HG03280 (cell line): ENCODE results near the gene CALD1.

Experiments used
- ATAC-seq: cut with Tn5 transposase; IDR thresholded peaks from one replicate; pipeline ENCODE4 v1.9.1; 2021; ENCODE audit warnings: mild to moderate bottlenecking, moderate library complexity; ENCODE audit not compliant: unreplicated experiment

CALD1 gene

GRCh38 chr7:134856091-134856490, 76.7 kb downstream of the CALD1 start:
- ATAC-seq: no peak

- no peak for ATAC-seq
These were observed 77.3 kb downstream of the CALD1 start for GRCh38 chr7:134856691-134857090.

- ATAC-seq: no peak
These were observed 78.5 kb downstream of the CALD1 start for GRCh38 chr7:134857958-134858357.

GRCh38 chr7:134859783-134860182, 80.3 kb downstream of the CALD1 start:
- ATAC-seq: no peak

- ATAC-seq: no peak
These were observed 85.8 kb downstream of the CALD1 start for GRCh38 chr7:134865001-134865845.

GRCh38 chr7:134866617-134867016, 87.2 kb downstream of the CALD1 start:
- ATAC-seq: no peak

- ATAC-seq: no peak
These were observed 90.7 kb downstream of the CALD1 start for GRCh38 chr7:134870156-134870555.

- ATAC-seq: no peak
These were observed 91.3 kb downstream of the CALD1 start for GRCh38 chr7:134870781-134871180.

GRCh38 chr7:134873253-134873652, 93.8 kb downstream of the CALD1 start:
- ATAC-seq: no peak

- no peak for ATAC-seq
These were observed 95.0 kb downstream of the CALD1 start for GRCh38 chr7:134874407-134874806.

- no peak for ATAC-seq
These were observed 96.4 kb downstream of the CALD1 start for GRCh38 chr7:134875867-134876266.

GRCh38 chr7:134878746-134879357, 99.4 kb downstream of the CALD1 start:
- ATAC-seq: no peak

GRCh38 chr7:134879815-134880475, 100.5 kb downstream of the CALD1 start:
- no peak for ATAC-seq

GRCh38 chr7:134882481-134882880, 103.0 kb downstream of the CALD1 start:
- no peak for ATAC-seq

GRCh38 chr7:134885967-134886352, 106.5 kb downstream of the CALD1 start:
- ATAC-seq: no peak

- ATAC-seq: no peak
These were observed 107.1 kb downstream of the CALD1 start for GRCh38 chr7:134886353-134887057.

- no peak for ATAC-seq
These were observed 108.1 kb downstream of the CALD1 start for GRCh38 chr7:134887523-134887922.

- ATAC-seq: no peak
These were observed 108.8 kb downstream of the CALD1 start for GRCh38 chr7:134888141-134888740.

- no peak for ATAC-seq
These were observed 111.1 kb downstream of the CALD1 start for GRCh38 chr7:134890246-134891240.

GRCh38 chr7:134891262-134891695, 111.8 kb downstream of the CALD1 start:
- no peak for ATAC-seq
